ENCODE data around the gene LONP2. TPM values are rescaled to one million over a fixed set of nuclear protein-coding genes. Genes with fewer than 3 reads are reported as not detected.

Gene LONP2
- total and polyA plus RNA-seq, 9 of the 15 experiments (the other 6 are each of a cell fraction or from before 2014, with no cell fraction given) = 8.1 to 41.2 (median 25.6) TPM

GRCh38 chr16:48365025-48365600 lies 121.0 kb downstream of the LONP2 start (continued):
- no peak for TF ChIP-seq MBD1 (CRISPR knock-in tag; IDR thresholded peaks at IDR 0.05)
- TF ChIP-seq RBBP5 (IDR thresholded peaks at IDR 0.05; ENCODE audit: borderline replicate concordance, insufficient read depth, low read length, poor library complexity, severe bottlenecking) = no peak
- TF ChIP-seq TBL1XR1 (IDR thresholded peaks at IDR 0.05; ENCODE audit: low read length in 2 of 2) = no peak
- no peak for TF ChIP-seq NKRF (IDR thresholded peaks at IDR 0.05; ENCODE audit: borderline replicate concordance)
- no peak for TF ChIP-seq BHLHE40 (IDR thresholded peaks at IDR 0.05; ENCODE audit: low read length)
- no peak for TF ChIP-seq BCOR (IDR thresholded peaks at IDR 0.05)
- TF ChIP-seq ZNF512 (tag; IDR thresholded peaks at IDR 0.05) = no peak
- TF ChIP-seq MTA2 (IDR thresholded peaks at IDR 0.05; ENCODE audit: low read depth) = no peak
- TF ChIP-seq CBFA2T3 (IDR thresholded peaks at IDR 0.05) = no peak
- TF ChIP-seq MCM5 (IDR thresholded peaks at IDR 0.05; ENCODE audit: low read depth) = no peak
- TF ChIP-seq ZNF76 (CRISPR knock-in tag; IDR thresholded peaks at IDR 0.05; ENCODE audit: borderline replicate concordance) = no peak
- no peak for TF ChIP-seq ZNF740 (CRISPR knock-in tag; IDR thresholded peaks at IDR 0.05)
- TF ChIP-seq ZNF740 (tag; IDR thresholded peaks at IDR 0.05) = no peak
- TF ChIP-seq STAT6 (CRISPR knock-in tag; IDR thresholded peaks at IDR 0.05) = no peak
- no peak for TF ChIP-seq NR0B1 (IDR thresholded peaks at IDR 0.05; ENCODE audit: partially characterized antibody)
- peak; percentile 61; the same call in 1 of the 2 replicates for TF ChIP-seq ATF3 (IDR thresholded peaks at IDR 0.05)
- no peak for TF ChIP-seq ATF3 (CRISPR knock-in tag; conservative IDR thresholded peaks at IDR 0.05)
